Endothelial cell of umbilical vein (primary cell): ENCODE results near the gene CAPN8.

Source experiments
- CTCF ChIP-seq, 2 donors: IDR thresholded peaks; 1 replicate in 1 of 2; 2 replicates in 1 of 2; pipeline ENCODE4 v1.5.1; 2011; ENCODE audit warnings: low read length in 2 of 2, mild to moderate bottlenecking in 2 of 2, moderate library complexity in 2 of 2, control low read depth in 1 of 2, inconsistent platforms in 1 of 2, low read depth in 1 of 2; ENCODE audit not compliant: insufficient read depth in 1 of 2; ENCODE audit errors: extremely low read depth in 1 of 2
- EZH2 ChIP-seq: IDR thresholded peaks from 2 replicates; pipeline ENCODE4 v1.6.1; 2012; ENCODE audit warnings: borderline replicate concordance, low read depth, mild to moderate bottlenecking, moderate library complexity, low read length, inconsistent platforms; ENCODE audit not compliant: severe bottlenecking
- POLR2A ChIP-seq: IDR thresholded peaks from 2 replicates; pipeline ENCODE4 v1.6.1; 2012; ENCODE audit warnings: low read depth, mild to moderate bottlenecking, control low read depth, low read length
- TF ChIP-seq, protein P1 (sequence below): IDR thresholded peaks from 2 replicates; pipeline ENCODE4 v1.6.1; 2011; ENCODE audit not compliant: insufficient read depth, insufficient read length

DNA sequence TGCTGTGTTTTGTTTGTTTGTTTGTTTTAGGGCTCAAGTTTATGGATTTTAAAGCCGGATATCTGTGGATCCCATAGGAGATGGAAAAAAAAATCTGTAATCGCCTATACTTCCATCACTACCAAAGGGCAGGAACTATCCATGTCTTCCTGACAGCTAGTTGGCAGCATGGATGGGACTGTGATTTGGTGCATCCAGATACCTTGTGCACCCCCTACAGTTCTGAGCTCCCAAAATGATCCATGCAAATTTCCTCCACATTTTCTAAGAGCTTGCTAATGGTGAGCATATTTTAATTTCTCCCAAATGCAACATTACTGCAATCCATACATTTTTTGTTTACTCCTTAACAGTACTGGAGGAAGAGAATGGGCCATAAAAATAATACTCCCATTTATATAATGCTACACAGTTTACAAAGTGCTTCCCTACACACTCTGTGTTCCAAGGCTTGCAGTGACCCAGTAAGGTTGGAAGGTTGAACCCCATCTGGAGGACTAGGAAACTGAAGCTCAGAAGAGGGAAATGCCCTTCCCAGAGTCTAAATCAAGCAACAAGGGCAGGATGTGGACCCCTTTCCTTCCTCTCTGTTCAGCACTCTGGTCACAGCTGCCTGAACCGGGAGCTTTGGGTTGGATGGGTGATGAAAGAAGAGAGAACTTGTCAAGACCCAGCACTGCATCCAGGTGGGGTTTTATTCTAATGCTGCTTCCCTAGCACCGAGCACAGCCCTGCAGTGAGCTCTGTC, 48.0 kb downstream of the CAPN8 start:
- TF ChIP-seq CTCF (IDR thresholded peaks at IDR 0.05; ENCODE audit: extremely low read depth in 1 of 2, insufficient read depth in 1 of 2, low read depth in 1 of 2, low read length in 2 of 2) (no peak), EZH2 (no peak), POLR2A (no peak)
- TF ChIP-seq, protein P1, sequence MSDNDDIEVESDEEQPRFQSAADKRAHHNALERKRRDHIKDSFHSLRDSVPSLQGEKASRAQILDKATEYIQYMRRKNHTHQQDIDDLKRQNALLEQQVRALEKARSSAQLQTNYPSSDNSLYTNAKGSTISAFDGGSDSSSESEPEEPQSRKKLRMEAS, result no peak
